ENCODE results near the gene GRK5. TPM values are rescaled to one million over a fixed set of nuclear protein-coding genes. Genes with fewer than 3 reads are reported as not detected.
A peak's percentile ranks its signal among the peaks of the same experiment; 100 is the strongest.

The GRK5 gene
- total RNA-seq, 4 donors from 2014 or later = 6.2 to 12.5 (median 9.1) TPM

- no peak overlapping the region for H3K4me3 ChIP-seq
- TF ChIP-seq CTCF (IDR thresholded peaks at IDR 0.05 in 4 of 5, conservative IDR thresholded peaks at IDR 0.05 in 1 of 5) (no peak), POLR2A (IDR thresholded peaks at IDR 0.05) (no peak)
- no peak overlapping the region for H3K27ac ChIP-seq
- DNase-seq = no peak
- intact Hi-C loops (cut with DNase I; ENCODE audit: low total_unique reads) = no loop called here
- no peaks in the 10 kb centered on the region for H3K27me3 ChIP-seq
- H3K9me3 ChIP-seq = no peaks in the 10 kb centered on the region
- ATAC-seq = no peak
- no peaks in the 10 kb centered on the region for H3K36me3 ChIP-seq
- in situ Hi-C loops (cut with MboI; ENCODE audit: low sequenced_read_pairs in 4 of 4) = no loop called here
- H3K4me1 ChIP-seq = peaks cover 4 to 6% of the 10 kb centered on the region in 2 donors
These were observed 23.5 kb upstream of the GRK5 start for GRCh38 chr10:119183664-119184412.

GRCh38 chr10:119189811-119190282 lies 17.5 kb upstream of the GRK5 start:
- Histone ChIP-seq H3K9me3 (no peaks in the 10 kb centered on the region), H3K4me3 (no peak overlapping the region), H3K4me1 (no peaks in the 10 kb centered on the region), H3K27me3 (no peaks in the 10 kb centered on the region), H3K36me3 (no peaks in the 10 kb centered on the region), H3K27ac (no peak overlapping the region)
- intact Hi-C loops (cut with DNase I; ENCODE audit: low total_unique reads) (no loop called here), in situ Hi-C loops (cut with MboI; ENCODE audit: low sequenced_read_pairs in 4 of 4) (loop anchor here in 1 of 4 donors (10.0 kb wide), 1 partner anchor 245 kb away; no protein-coding TSS in a partner anchor)
- TF ChIP-seq CTCF (IDR thresholded peaks at IDR 0.05 in 4 of 5, conservative IDR thresholded peaks at IDR 0.05 in 1 of 5) (no peak), POLR2A (IDR thresholded peaks at IDR 0.05) (no peak)
- no peak for DNase-seq
- no peak for ATAC-seq

DNA sequence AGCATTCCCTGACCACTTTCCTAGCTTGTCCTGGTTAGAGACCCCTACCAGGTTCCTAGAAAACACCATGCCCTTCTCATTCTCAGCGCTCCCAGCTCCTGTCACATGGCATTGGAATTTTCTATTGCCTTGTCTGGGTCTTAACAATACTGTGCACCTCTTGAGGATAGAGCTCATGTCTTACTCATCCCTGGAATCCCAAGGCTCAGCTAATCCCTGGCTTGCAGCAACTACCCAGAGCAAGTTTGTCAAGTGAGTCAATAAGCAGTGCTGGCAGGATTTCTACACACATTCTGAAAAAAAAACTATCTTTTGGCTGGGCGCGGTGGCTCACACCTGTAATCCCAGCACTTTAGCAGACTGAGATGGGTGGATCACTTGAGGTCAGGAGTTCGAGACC lies 17.0 kb upstream of the GRK5 start:
- intact Hi-C loops (cut with DNase I; ENCODE audit: low total_unique reads) (no loop called here), in situ Hi-C loops (cut with MboI; ENCODE audit: low sequenced_read_pairs in 4 of 4) (loop anchor here in 1 of 4 donors (10.0 kb wide), 1 partner anchor 244 kb away; no protein-coding TSS in a partner anchor)
- DNase-seq = peak in 1 of 2 donors; percentile 20
- H3K9me3 ChIP-seq = no peaks in the 10 kb centered on the region
- peak in 1 of 2 donors; percentile 27 for ATAC-seq
- no peaks in the 10 kb centered on the region for H3K36me3 ChIP-seq
- H3K27ac ChIP-seq = no peak overlapping the region
- H3K27me3 ChIP-seq = no peaks in the 10 kb centered on the region
- H3K4me3 ChIP-seq = no peak overlapping the region
- H3K4me1 ChIP-seq = no peaks in the 10 kb centered on the region
- TF ChIP-seq CTCF (IDR thresholded peaks at IDR 0.05 in 4 of 5, conservative IDR thresholded peaks at IDR 0.05 in 1 of 5) = no peak
- no peak for TF ChIP-seq POLR2A (IDR thresholded peaks at IDR 0.05)

DNA sequence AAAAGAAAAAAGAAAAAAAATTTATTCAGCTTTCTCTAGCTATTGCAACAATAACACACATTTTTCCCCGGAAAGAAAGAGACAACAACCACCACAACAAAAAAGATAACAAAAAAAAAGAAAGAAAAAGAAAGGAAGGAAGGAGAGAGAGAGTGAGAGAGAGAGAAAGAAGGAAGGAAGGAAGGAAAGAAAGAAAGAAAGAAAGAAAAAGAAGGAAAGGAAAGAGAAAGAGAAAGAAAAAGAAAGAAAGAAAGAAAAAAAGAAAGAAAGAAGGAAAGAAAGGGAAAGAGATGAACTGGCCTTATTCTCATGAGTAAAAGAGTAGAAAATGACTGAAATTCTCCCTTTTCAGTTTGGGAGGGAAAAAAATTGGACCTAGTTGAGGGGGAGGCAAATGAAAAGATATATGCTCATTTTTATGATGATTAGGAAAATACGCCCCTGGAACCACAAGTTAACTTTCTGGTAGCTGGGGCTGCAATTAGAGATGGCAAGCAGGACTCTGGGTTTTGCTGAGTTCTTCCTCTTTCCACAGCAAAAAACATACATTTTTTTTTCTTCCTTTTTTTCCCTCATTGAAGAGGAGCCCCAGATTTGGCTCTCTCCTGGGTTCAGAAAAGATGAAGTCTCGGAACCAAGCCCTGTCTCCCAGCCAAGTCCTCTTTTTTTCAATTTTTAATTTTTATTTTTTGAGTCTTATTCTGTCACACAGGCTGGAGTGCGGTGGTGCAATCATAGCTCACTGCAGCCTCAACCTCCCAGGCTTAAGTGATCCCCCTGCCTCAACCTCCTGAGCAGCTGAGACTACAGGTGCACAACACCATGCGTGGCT lies 16.2 kb upstream of the GRK5 start:
- TF ChIP-seq POLR2A (IDR thresholded peaks at IDR 0.05) = no peak
- TF ChIP-seq CTCF (IDR thresholded peaks at IDR 0.05 in 4 of 5, conservative IDR thresholded peaks at IDR 0.05 in 1 of 5) = no peak
- ATAC-seq (no peak), DNase-seq (no peak)
- Histone ChIP-seq H3K9me3 (no peaks in the 10 kb centered on the region), H3K36me3 (no peaks in the 10 kb centered on the region), H3K4me3 (no peak overlapping the region), H3K27me3 (no peaks in the 10 kb centered on the region), H3K27ac (no peak overlapping the region), H3K4me1 (no peaks in the 10 kb centered on the region)
- in situ Hi-C loops (cut with MboI; ENCODE audit: low sequenced_read_pairs in 4 of 4) = loop anchor here in 1 of 4 donors (10.0 kb wide), 1 partner anchor 244 kb away; no protein-coding TSS in a partner anchor
- intact Hi-C loops (cut with DNase I; ENCODE audit: low total_unique reads) = no loop called here
